IPS-11a (cell line): ENCODE data around the gene PTPRT.

Experiments
- H3K4me3 ChIP-seq: one replicate; pipeline ENCODE4 v1.5.1; 2013; ENCODE audit warnings: low read depth, low read length, control low read depth

The PTPRT gene

DNA sequence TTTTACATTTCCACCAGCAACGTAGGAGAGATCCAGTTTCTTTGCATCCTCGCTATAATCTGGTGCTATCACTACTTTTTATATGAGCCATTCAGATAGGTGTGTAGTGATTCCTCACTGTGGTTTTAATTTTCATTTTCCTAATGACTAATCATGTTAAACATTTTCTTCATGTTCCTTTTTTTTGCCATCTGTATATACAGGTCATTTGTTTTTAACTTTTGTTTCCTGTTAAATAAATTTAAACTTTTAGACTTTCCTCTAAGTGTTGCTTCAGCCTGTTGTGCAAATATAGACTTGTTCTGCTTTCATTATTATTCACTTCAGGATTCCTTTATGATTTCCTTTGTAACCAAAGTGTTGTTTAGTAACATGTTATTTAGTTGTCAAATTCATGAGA is 697.4 kb downstream of the PTPRT start:
- H3K4me3 ChIP-seq, result no peak overlapping the region

DNA sequence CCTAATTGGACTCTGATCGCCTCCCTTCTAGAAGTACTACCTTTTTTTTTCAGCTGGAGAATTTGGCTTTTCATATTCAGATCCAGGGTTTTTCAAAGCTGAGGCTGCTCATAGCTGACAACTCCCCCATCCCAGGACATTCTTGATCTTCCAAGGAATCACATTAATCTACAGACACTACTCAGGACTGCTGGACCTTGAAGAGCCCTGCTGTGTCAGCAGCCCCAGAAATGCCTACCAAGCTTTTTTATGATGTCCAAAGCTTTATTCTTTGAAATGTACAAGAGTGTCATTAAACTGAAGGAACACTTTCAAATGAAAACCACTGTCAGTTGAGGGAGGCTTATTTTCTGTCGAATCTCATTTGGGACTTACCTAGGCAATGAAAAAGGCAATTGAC is 704.1 kb downstream of the PTPRT start:
- no peak overlapping the region for H3K4me3 ChIP-seq

DNA sequence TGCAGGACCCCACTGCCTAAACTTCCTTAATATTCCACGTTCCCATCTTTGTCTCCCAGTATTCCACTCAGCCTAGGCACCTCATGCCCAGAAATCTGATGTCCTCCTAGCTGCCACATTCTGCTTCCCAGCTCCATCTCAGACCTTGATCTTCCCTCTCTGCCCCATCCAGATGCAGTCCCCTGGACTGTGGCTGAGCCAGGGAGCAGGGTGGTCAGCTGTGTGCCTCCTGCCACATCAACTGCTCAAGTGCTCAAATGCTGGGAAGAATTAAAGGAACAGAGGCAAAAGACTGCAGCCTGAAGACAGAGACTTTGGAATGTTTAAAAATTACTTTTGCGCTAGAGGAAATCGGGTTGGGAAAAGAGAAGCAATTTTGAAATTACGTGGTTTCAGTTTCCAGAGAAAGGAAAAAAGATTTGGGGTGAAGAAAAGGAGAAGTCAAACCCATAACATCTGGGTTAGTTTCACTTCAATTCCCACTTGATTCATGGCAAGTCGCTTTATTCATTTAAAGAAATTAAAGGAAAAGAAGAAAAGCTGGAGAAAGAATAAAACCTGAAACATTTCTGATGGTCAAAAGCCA is 704.8 kb downstream of the PTPRT start:
- H3K4me3 ChIP-seq, result no peak overlapping the region

DNA sequence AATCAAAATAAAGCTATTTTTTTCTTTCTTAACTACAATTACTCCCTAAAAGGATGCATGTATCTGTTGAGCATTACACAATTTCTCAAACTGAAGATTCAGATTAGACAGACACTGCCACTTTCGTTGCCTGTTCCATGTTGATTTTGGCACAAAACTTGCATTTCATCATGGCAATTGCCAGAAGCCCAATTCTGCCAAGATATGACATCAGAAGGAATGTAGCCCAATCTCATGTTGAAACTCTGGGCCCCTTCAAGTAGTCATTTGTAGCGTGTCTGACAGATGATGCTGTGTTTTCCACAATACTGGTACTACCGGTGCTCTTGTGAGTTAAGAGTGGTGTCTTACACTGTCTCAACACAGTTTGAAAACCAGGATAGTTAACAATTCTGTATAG is 705.4 kb downstream of the PTPRT start:
- no peak overlapping the region for H3K4me3 ChIP-seq

DNA sequence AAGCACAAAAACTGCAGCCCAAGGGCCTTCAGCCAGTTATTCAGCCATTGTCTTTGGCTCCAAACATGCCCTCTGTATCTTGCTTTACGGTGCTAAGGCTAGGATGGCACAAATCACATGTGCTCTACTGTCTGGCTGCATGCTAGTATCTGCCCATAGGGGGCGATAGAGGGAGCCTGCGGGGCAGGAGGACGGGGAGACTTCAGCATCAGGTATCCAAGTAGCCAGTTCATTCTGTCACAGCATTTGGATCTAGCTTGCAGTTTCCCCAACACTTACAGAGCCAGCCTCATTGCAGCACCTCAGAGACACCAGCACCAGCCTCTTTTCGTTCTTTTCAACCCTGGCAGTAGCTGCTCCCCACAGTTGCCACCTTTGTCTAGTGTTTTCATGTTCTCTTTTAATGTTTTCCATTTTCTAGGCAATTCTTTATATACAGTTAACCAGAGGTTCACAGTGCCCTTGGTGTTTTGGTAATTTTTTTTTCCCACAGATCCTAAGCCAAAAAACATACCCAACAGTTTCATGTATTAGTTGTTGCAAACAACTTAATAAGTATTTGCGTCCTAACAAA is 705.9 kb downstream of the PTPRT start:
- no peak overlapping the region for H3K4me3 ChIP-seq

DNA sequence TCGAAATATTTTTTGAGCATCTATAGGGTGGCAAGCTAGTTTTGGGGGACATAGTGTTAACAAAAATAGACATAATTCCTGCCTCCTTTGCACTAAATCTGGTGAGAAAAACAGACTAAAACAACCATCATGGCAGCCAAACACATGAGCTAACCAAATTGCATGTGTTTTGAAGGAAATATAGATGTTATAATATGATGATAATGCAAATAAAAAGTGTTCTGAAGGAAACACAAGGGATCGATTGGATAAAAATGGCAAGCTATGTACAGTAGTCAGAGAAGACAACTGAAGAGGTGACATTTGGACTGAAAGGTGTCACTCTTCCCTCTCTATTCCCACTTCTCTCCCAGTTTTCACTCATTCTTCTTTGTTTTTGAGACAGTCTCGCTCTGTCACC is 706.9 kb downstream of the PTPRT start:
- no peak overlapping the region for H3K4me3 ChIP-seq

DNA sequence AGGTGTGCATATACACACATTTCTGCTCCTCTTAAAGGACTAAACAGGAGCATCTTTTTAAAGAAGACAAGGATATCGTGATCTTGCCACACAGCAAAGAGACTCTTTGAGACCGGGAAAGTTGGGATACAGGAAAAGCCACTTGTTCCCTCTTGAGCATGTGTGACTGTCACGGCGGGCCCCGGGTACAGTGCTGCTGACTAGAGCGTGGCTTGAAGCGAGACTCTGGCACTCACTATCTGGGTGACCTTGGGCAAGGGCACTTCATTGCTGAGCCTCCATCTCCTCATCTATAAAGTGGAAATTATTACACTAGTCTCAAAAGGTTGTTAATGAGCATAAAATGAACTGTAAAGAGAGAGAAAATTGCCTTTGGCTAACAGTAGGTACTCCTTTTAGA is 713.9 kb downstream of the PTPRT start:
- no peak overlapping the region for H3K4me3 ChIP-seq

DNA sequence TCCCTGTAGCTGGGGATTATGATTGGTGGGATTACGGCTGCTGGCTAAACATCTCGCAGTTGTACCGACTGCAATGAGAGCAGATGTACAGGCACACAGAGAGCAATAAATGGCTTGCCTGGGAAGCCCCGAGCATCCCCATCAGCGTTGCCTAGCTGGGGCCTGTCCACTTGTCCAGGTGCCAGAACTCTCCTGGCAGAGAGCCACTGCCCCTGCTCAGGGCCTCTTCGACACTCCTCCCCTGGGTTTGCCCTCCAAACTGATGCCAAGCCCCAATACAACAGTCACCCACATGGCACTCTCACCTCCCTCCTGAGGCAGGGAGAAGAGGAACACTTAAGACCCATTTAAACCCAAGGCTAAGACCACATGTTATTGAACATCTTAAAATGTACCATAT is 715.1 kb downstream of the PTPRT start:
- no peak overlapping the region for H3K4me3 ChIP-seq

DNA sequence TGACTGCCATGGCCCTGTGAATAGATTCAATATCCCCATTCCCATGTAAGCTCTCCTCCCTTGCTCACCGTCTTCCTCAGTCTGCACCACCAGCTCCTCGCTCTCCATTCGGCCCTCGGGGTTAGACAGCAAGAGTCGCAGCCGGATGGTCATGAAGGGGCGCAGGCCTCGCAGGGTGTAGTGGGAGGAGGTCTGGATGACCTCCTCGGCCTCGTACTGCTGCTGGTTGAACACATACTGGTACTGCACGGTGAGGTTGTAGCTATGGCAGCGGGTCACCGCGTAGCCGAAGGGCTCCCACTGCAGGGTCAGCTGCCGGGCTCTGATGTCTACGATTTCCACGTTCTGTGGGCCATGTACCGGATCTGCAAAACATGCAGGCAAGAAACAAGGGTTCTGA is 717.5 kb downstream of the PTPRT start:
- no peak overlapping the region for H3K4me3 ChIP-seq

DNA sequence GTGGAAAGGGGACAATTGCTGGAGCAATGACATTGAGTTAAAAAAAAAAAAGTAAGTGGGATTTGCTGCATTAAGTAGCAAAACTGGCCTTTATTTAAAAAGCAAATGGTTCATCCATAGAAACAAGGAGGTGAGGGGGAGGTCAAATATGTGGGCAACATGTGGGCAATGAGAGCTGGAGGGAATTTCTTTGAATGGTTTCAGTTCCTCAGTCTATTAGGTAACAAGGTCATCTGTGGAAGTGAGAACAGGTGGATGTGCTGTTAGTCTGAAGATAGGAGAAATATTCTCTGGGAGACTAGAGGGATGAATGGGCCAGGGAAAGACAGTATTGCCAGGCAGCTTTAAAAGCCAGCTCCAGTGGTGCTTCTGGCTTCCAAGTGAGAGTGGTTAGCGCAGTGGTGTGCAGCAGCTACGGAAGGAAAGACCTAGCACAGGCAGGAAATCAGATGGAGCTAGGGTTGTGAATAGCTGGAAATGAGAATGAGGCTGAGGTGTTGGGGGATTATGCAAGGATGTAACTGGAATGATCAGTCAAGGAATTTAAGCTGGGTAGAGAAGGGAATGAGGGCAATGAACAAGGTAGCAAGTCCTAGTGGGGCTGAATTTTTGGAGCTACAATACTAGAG is 727.6 kb downstream of the PTPRT start:
- H3K4me3 ChIP-seq, result no peak overlapping the region

DNA sequence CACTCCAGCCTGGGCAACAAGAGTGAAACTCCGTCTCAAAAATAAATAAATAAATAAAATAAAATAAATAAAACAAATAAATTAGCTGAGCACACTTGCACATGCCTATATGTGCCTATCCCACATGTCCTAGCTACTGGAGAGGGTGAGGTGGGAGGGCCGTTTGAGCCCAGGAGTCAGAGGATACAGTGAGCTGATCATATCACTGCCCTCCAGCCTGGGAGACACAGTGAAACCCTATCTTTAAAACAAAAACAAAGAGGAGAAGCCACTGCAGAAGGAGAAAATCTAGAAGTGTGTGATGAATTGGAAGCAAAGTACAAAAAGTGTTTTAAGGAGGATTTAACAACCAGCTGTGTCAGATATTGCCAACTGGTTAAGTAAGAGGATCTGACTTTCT is 728.4 kb downstream of the PTPRT start:
- no peak overlapping the region for H3K4me3 ChIP-seq

DNA sequence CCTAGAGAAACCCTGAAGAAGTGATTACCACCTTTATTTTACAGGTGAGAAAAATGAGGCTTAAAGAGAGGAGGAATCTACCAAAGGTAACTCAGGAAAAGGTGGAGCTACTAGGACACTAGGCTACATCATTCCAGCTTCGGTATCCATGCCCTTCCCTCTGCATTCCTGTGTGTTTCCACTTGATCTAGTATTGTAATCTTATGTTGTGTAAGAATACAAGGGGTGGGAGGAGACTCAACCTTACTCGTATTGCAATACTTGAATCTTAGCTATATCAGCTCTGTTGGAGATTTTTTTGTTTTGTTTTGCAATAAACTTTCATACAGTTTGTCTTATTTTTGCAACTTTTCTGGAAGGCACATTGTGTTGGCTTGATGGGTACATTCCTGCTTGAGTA is 742.4 kb downstream of the PTPRT start:
- no peak overlapping the region for H3K4me3 ChIP-seq

DNA sequence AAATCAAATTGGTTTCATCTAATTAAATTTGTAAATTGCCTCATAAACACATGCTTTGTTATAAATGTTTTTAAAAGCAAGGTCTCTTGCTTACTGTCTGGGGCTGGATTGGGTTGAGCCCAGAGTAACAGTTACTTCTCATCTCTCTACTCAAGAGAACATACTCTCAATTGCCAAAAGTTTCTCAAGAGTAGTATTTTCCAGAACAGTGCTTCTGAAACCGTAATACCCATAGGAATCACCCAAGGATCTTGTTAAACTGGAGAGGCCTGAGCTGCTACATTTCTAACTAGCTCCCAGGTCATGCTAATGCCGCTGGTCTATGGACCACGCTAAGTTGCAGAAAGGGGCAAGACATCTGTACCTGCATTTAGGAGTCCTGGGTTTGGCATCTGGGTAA is 744.9 kb downstream of the PTPRT start:
- no peak overlapping the region for H3K4me3 ChIP-seq

DNA sequence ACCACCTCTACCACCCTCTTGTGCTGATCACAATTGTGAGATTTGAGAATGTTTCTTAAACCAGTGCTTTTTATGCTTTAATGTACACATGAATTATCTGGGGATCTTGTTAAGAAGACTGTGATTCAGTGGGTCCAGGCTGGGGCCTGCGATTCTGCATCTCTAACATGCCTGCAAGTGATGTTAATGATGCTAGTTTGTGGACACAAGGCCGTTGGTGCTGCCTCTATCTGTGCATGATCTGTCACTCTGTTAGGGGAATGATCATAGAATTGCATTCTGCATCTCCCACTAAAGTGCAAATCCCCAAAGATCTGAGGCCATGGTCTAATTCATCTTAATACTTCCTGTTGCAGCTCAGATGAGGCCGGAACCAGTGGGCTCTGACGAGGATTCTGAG is 746.5 kb downstream of the PTPRT start:
- H3K4me3 ChIP-seq, result no peak overlapping the region

DNA sequence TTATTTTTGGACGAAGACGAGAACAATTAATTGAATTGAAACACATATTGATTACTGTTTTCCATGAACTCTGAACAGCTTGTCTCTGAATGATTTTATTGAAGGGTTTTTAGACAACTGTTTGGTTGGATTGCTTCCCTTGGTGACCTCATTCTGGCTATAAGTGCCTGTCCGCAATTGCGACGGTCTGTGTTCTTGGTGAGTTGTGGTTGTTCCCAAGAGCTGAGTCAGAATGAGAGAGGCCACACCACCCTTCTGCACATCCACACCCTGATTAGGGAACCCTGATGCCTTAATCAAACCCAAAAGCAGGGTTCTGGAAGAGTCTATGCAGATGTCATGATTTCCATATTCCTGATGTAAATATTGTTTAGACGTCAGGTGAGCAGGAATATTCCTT is 747.0 kb downstream of the PTPRT start:
- no peak overlapping the region for H3K4me3 ChIP-seq

DNA sequence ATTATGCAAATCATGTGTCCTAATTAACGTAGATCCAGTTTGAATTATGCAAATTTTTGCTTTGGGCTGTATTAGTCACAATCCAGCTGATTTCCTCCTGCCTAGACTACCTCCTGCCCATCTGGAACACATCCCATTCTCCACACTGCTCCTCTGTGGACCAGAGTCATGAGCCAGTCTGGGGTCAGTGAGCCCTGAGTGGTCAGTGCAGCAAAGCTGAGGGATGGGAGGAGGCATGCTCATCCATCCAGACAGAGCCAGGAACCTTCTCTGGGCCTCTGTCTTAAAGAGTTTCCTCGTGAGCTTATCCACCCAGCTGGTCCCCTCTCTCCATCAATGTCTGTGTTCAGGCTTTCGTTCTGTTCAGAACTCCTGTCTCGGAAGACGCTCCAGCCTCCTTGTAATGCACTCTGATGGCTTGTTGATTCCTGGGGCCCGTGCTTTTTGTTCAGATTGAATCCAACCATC is 747.8 kb downstream of the PTPRT start:
- no peak overlapping the region for H3K4me3 ChIP-seq

DNA sequence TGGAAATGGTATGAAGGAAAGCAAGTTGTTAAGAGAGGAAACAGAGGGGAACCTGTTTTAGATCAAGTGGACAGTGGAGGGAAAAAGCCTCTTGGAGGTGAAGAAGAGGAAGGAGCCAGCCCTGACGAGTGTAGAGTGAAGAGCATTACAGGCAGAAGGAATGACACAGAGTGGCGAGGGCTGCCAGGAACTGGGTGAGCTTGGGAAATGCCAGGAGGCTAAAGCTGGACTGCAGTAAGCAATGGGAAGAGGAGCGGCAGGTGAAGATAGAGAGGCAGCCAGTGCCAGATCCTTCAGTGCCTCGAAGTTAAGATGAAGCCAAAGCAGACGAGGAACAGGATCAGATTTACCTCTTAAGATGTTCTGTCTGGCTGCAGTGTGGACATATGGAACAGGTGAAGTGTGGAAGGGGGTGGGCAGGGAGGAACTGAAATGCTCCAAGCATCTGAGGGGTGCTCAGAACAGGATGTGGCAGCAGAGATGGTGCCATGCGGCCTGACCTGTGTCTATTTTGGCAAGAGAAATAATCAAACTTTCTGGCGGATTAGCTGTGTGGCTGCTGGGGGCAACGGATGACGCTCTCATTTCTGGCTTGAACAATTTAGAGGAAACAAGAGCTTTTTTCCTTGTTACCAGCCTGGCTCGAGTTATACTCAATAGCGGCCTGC is 748.4 kb downstream of the PTPRT start:
- no peak overlapping the region for H3K4me3 ChIP-seq

DNA sequence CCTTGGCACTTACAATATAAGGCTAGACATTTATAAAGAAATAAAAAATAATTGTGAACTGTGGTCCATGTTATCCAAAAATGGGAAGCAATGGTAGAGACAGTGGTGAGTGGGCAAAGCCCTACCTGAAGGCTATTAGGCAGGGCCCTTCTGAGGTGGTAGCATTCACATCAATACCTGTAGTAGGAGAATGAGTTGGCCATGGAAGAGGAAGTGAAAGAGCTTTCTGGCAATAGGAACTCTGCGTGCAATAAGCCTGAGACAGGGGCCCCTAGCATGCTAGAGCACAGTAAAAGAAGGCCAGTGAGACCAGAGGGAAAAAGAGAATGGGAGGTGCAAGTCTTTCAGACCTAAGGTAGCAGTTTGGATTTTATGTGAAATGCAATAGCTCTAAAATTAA is 754.5 kb downstream of the PTPRT start:
- no peak overlapping the region for H3K4me3 ChIP-seq

DNA sequence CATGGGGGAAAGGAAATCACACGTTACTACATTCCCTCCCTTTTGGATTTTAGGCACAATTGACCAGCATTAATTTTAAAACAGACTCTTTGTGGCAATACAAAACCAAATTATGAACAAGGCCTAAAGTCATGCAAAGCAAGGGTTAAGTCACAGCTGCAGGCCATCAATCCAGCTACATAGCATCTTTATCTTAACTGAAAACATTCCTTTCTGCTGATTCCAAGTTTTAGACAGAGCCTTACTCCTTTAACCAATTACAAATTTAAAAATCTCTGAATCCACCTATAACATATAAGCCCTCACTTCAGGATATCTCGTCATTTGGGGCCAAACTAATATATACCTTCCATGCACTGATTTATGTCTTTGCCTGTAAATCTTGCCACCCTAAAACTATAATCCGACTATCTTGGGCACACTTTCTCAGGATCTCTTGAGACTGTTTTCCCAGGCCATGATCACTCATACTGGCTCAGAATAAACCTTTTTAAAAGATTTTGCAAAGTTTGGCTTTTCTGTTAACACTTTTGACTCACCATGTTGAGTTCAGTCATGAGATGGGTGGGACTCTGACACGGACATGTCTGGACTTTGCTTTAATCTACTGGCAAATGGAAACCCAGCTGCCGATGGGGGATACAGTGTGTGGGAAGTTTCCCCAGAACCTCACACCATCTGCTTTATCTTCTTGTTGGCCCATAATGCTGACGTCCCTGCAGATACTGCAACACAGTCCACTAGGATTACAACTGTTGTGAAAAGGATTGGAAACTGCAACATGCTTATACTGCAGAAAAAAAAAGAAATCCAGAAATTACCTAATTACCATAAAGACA is 757.0 kb downstream of the PTPRT start:
- no peak overlapping the region for H3K4me3 ChIP-seq

DNA sequence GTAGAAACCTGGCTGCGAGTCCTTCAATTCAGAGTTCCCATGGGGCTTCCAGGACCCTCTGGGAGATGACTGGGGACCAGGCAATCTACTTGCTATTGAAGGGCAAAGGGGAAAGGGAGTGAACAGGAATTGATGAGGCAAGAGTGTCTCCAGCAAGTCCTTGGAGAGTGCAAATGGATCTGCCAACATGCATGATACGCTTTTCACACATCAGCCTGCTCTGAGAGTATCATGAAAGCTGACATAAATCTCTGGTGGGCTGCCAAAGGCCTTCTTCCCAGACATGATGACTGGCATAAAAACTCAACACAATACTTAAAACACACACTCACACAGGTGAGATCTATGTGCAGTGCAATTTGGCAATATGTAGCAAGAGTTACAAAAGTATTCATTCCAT is 759.1 kb downstream of the PTPRT start:
- H3K4me3 ChIP-seq, result no peak overlapping the region

DNA sequence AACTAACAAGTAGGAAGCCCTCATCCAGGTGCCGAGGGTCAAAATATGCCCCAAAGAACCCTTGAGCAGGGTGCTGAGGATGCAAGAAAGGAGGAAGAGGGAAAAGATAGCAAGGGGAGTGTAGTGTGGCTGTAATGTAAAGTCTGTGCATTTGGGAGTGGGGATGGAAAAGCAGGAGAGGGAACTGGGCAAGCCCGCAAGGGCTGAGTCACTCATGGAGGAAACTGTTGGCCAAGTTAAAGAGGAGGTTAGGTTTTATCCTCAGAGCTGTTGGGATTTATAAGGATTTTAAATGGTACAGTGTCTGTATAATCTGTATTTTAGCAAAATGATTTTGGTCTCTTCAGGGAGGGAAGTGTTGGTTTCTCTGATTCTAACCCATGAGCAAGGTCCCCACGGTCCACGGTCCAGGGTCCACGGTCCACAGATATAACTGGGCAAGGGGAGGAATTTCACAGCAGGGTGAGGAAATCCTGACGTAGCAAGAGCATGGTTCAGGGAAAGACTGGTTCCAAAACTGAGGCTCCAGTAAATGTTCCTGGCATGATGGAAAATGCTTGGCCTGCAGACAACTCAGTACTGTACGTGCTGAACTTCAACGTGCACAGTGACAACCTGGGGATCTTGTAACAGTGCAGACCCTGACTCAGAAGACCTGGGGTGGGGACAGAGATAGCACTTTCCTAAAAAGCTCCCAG is 759.8 kb downstream of the PTPRT start:
- H3K4me3 ChIP-seq, result no peak overlapping the region
